Measurements from ENCODE around the gene PSD4. TPM values are rescaled to one million over a fixed set of nuclear protein-coding genes. Genes with fewer than 3 reads are reported as not detected.

Gene PSD4
- total RNA-seq, 1 experiment from 2014 or later, result 0.60 TPM

GRCh38 chr2:113236367-113237159, 62.8 kb downstream of the PSD4 start:
- POLR2A ChIA-PET (ENCODE audit: low non-redundant PET), result no interaction called here

GRCh38 chr2:113237604-113238160, 63.9 kb downstream of the PSD4 start:
- Histone ChIP-seq H3K4me3 (ENCODE audit: low read depth, low read length, poor library complexity, severe bottlenecking) (no peak overlapping the region), H3K9me3 (ENCODE audit: low read depth, low read length, poor library complexity, severe bottlenecking) (no peaks in the 10 kb centered on the region), H3K27me3 (replicated peaks; ENCODE audit: insufficient read depth, low read depth, low read length, poor library complexity) (no peaks in the 10 kb centered on the region), H3K4me1 (ENCODE audit: insufficient read depth, low read length, poor library complexity, severe bottlenecking) (peaks cover 35% of the 10 kb centered on the region), H3K27ac (ENCODE audit: low read depth, low read length, poor library complexity, severe bottlenecking) (no peak overlapping the region), H3K36me3 (ENCODE audit: insufficient read depth, low read length, poor library complexity, severe bottlenecking) (peaks cover 11% of the 10 kb centered on the region)
- CTCF ChIA-PET, result interaction anchor here (0.6 to 4.2 kb wide), 2 partner anchors 25 to 33 kb away, joined by 9 to 18 read pairs; no protein-coding TSS in a partner anchor
- no TSS peak for BruUV-seq (replicated peaks)
- POLR2A ChIA-PET (ENCODE audit: low non-redundant PET), result no interaction called here
- TF ChIP-seq CTCF (conservative IDR thresholded peaks at IDR 0.05; ENCODE audit: low read depth, low read length) (no peak), EZH2 (IDR thresholded peaks at IDR 0.05; ENCODE audit: borderline replicate concordance, low read depth, low read length, poor library complexity, severe bottlenecking) (no peak)
- DNase-seq (ENCODE audit: low spot score), result peak; percentile 62
- intact Hi-C loops (cut with micrococcal nuclease; ENCODE audit: unreplicated experiment), result no loop called here

More at GRCh38 chr2:113236367-113237159, 62.8 kb downstream of the PSD4 start:
- peak; percentile 34 for DNase-seq (ENCODE audit: low spot score)
- no peaks in the 10 kb centered on the region for H3K27me3 ChIP-seq (replicated peaks; ENCODE audit: insufficient read depth, low read depth, low read length, poor library complexity)
- intact Hi-C loops (cut with micrococcal nuclease; ENCODE audit: unreplicated experiment), result no loop called here
- H3K27ac ChIP-seq (ENCODE audit: low read depth, low read length, poor library complexity, severe bottlenecking), result peak overlapping the region; percentile 83
- peaks cover 30% of the 10 kb centered on the region for H3K4me1 ChIP-seq (ENCODE audit: insufficient read depth, low read length, poor library complexity, severe bottlenecking)
- CTCF ChIA-PET, result no interaction called here
- TF ChIP-seq CTCF (conservative IDR thresholded peaks at IDR 0.05; ENCODE audit: low read depth, low read length) (no peak), EZH2 (IDR thresholded peaks at IDR 0.05; ENCODE audit: borderline replicate concordance, low read depth, low read length, poor library complexity, severe bottlenecking) (no peak)
- H3K9me3 ChIP-seq (ENCODE audit: low read depth, low read length, poor library complexity, severe bottlenecking), result no peaks in the 10 kb centered on the region
- H3K4me3 ChIP-seq (ENCODE audit: low read depth, low read length, poor library complexity, severe bottlenecking), result peak overlapping the region; percentile 71
- peaks cover 11% of the 10 kb centered on the region for H3K36me3 ChIP-seq (ENCODE audit: insufficient read depth, low read length, poor library complexity, severe bottlenecking)
- no TSS peak for BruUV-seq (replicated peaks)

- H3K27me3 ChIP-seq (replicated peaks; ENCODE audit: insufficient read depth, low read depth, low read length, poor library complexity), result no peaks in the 10 kb centered on the region
- H3K27ac ChIP-seq (ENCODE audit: low read depth, low read length, poor library complexity, severe bottlenecking), result peak overlapping the region; percentile 64
- BruUV-seq (replicated peaks), result no TSS peak
- H3K9me3 ChIP-seq (ENCODE audit: low read depth, low read length, poor library complexity, severe bottlenecking), result no peaks in the 10 kb centered on the region
- CTCF ChIA-PET, result interaction anchor here (4.2 kb wide), 1 partner anchor 35 kb away, joined by 18 read pairs; no protein-coding TSS in a partner anchor
- POLR2A ChIA-PET (ENCODE audit: low non-redundant PET), result interaction anchor here (0.7 kb wide), 1 partner anchor 34 kb away, joined by 4 read pairs; no protein-coding TSS in a partner anchor
- no peak overlapping the region for H3K4me3 ChIP-seq (ENCODE audit: low read depth, low read length, poor library complexity, severe bottlenecking)
- peaks cover 11% of the 10 kb centered on the region for H3K36me3 ChIP-seq (ENCODE audit: insufficient read depth, low read length, poor library complexity, severe bottlenecking)
- H3K4me1 ChIP-seq (ENCODE audit: insufficient read depth, low read length, poor library complexity, severe bottlenecking), result peaks cover 35% of the 10 kb centered on the region
- intact Hi-C loops (cut with micrococcal nuclease; ENCODE audit: unreplicated experiment), result no loop called here
- no peak for DNase-seq (ENCODE audit: low spot score)
- TF ChIP-seq CTCF (conservative IDR thresholded peaks at IDR 0.05; ENCODE audit: low read depth, low read length) (no peak), EZH2 (IDR thresholded peaks at IDR 0.05; ENCODE audit: borderline replicate concordance, low read depth, low read length, poor library complexity, severe bottlenecking) (no peak)
Observed at GRCh38 chr2:113238871-113239839, 65.4 kb downstream of the PSD4 start.
